Iris pigment epithelial cell (primary cell): ENCODE results near the gene NEU1.

Experiments used
- DNase-seq: peaks from one replicate; pipeline ENCODE4 v3.0.0-alpha.2; 2011; ENCODE audit warnings: low read depth

The NEU1 gene

GRCh38 chr6:31896493-31896855 is 33.9 kb upstream of the NEU1 start:
- DNase-seq: no peak

GRCh38 chr6:31892821-31893220 is 30.2 kb upstream of the NEU1 start:
- DNase-seq: no peak

- no peak for DNase-seq
Observed at GRCh38 chr6:31889331-31889972, 26.8 kb upstream of the NEU1 start.

- no peak for DNase-seq
Observed at GRCh38 chr6:31888276-31889258, 25.9 kb upstream of the NEU1 start.

GRCh38 chr6:31887173-31888007 is 24.8 kb upstream of the NEU1 start:
- DNase-seq: no peak

- DNase-seq: no peak
Observed at GRCh38 chr6:31886541-31886991, 23.9 kb upstream of the NEU1 start.

GRCh38 chr6:31884528-31885035 is 22.0 kb upstream of the NEU1 start:
- no peak for DNase-seq

- DNase-seq: no peak
Observed at GRCh38 chr6:31883676-31884075, 21.1 kb upstream of the NEU1 start.

- DNase-seq: peak; percentile 40
Observed at GRCh38 chr6:31882344-31882743, 19.7 kb upstream of the NEU1 start.

GRCh38 chr6:31881136-31881859 is 18.7 kb upstream of the NEU1 start:
- no peak for DNase-seq

- DNase-seq: no peak
Observed at GRCh38 chr6:31880616-31881015, 18.0 kb upstream of the NEU1 start.

- DNase-seq: no peak
Observed at GRCh38 chr6:31879901-31880300, 17.3 kb upstream of the NEU1 start.

GRCh38 chr6:31879143-31879542 is 16.5 kb upstream of the NEU1 start:
- no peak for DNase-seq

GRCh38 chr6:31878726-31879125 is 16.1 kb upstream of the NEU1 start, which contains the start of gene SLC44A4:
Gene SLC44A4, minus strand, starts transcription at chr6:31878997. Its CDS starts 17 bp downstream, at chr6:31878980.
- no peak for DNase-seq

GRCh38 chr6:31878222-31878621 is 15.6 kb upstream of the NEU1 start:
- DNase-seq: no peak

- no peak for DNase-seq
Observed at GRCh38 chr6:31877651-31878161, 15.1 kb upstream of the NEU1 start.

GRCh38 chr6:31877125-31877650 is 14.6 kb upstream of the NEU1 start:
- no peak for DNase-seq

- DNase-seq: no peak
Observed at GRCh38 chr6:31876357-31876756, 13.7 kb upstream of the NEU1 start.

- no peak for DNase-seq
Observed at GRCh38 chr6:31875877-31876276, 13.3 kb upstream of the NEU1 start.

GRCh38 chr6:31874836-31875572 is 12.4 kb upstream of the NEU1 start:
- DNase-seq: no peak
